GM20000 (cell line): ENCODE measurements around the gene ARHGDIA.

Source experiments
- DNase-seq: peaks from one replicate; pipeline ENCODE4 v3.0.0; 2012; ENCODE audit warnings: low spot score
- CTCF ChIP-seq: IDR thresholded peaks from 2 replicates; pipeline ENCODE4 v1.5.1; 2012; ENCODE audit warnings: mild to moderate bottlenecking, control low read depth; ENCODE audit errors: extremely low read depth, missing control alignments

ARHGDIA gene

GRCh38 chr17:81884968-81885367 lies 13.8 kb upstream of the ARHGDIA start:
- TF ChIP-seq CTCF = no peak
- DNase-seq = no peak

- DNase-seq = no peak
- TF ChIP-seq CTCF = no peak
Observed at GRCh38 chr17:81884520-81884919, 13.4 kb upstream of the ARHGDIA start.

- TF ChIP-seq CTCF = no peak
- no peak for DNase-seq
Observed at GRCh38 chr17:81879121-81879520, 8.0 kb upstream of the ARHGDIA start.

GRCh38 chr17:81878294-81878693 lies 7.2 kb upstream of the ARHGDIA start:
- TF ChIP-seq CTCF = no peak
- DNase-seq = no peak

- no peak for TF ChIP-seq CTCF
- no peak for DNase-seq
Observed at GRCh38 chr17:81877569-81877968, 6.4 kb upstream of the ARHGDIA start.

GRCh38 chr17:81871387-81872230 lies 472 bp upstream of the ARHGDIA start:
- no peak for TF ChIP-seq CTCF
- DNase-seq = peak; percentile 100

- TF ChIP-seq CTCF = no peak
- DNase-seq = peak; percentile 65
Observed at GRCh38 chr17:81870131-81870980, 781 bp downstream of the ARHGDIA start.
